Skeletal muscle satellite cell (primary cell): ENCODE measurements around the gene MYO1B.

Experiments
- H3K27me3 ChIP-seq: 2 replicates; pipeline ENCODE4 v1.7.0; 2013; ENCODE audit warnings: low read length; ENCODE audit not compliant: control insufficient read depth, insufficient read depth
- H3K36me3 ChIP-seq: 2 replicates; pipeline ENCODE4 v1.7.0; 2013; ENCODE audit warnings: mild to moderate bottlenecking, control low read depth, low read length; ENCODE audit not compliant: insufficient read depth
- H3K4me1 ChIP-seq: 2 replicates; pipeline ENCODE4 v1.7.0; 2013; ENCODE audit warnings: low read length; ENCODE audit not compliant: control insufficient read depth, insufficient read depth
- H3K4me2 ChIP-seq: 2 replicates; pipeline ENCODE4 v1.7.0; 2013; ENCODE audit warnings: mild to moderate bottlenecking, low read length
- H3K4me3 ChIP-seq: 2 replicates; pipeline ENCODE4 v1.7.0; 2013; ENCODE audit warnings: low read length
- H3K9ac ChIP-seq: 2 replicates; pipeline ENCODE4 v1.7.0; 2013; ENCODE audit warnings: mild to moderate bottlenecking, low read depth, low read length, moderate library complexity
- H3K9me3 ChIP-seq: replicated peaks from 2 replicates; pipeline ENCODE4 v1.7.0; 2013; ENCODE audit warnings: mild to moderate bottlenecking, control low read depth, low read length

Gene MYO1B

DNA sequence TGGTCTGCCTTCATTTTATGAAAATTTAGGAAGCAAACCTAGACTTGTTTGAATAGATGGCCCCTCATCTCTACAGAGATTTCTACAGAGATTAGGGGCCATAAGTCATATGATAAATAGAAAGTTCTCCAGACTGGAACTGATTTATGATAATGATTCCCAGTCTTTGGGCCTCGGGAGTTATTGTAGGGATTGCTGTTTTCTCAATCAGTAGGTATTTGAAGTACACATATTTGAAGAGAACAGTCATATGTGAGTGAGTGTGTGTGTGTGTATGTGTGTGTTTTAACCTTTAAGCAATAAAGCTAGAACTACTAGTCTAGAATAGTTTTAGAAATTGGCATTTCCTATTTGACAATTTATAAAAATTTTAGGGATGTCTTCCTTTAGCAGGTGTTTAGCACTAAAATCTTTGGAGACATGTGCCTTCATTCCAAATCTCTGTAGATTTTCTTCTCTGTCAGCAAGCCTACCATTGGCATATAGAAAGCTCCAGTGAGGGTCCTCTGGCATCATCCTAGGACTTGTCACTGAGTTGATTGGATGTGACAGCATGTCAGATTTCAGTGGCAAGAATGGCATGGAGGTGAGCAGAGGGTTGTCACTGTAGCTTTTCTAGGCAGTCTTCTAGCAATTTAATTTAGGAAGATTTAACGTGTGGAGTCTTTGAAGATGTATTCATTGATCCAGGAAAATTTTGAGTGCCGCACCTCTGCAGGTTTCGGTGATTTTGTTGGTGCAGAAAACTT lies 71.2 kb downstream of the MYO1B start:
- H3K9me3 ChIP-seq: no peaks in the 10 kb centered on the region
- no peak overlapping the region for H3K4me2 ChIP-seq
- no peaks in the 10 kb centered on the region for H3K36me3 ChIP-seq
- H3K9ac ChIP-seq: no peak overlapping the region
- peaks cover 47% of the 10 kb centered on the region for H3K4me1 ChIP-seq
- H3K27me3 ChIP-seq: no peaks in the 10 kb centered on the region
- H3K4me3 ChIP-seq: no peak overlapping the region

DNA sequence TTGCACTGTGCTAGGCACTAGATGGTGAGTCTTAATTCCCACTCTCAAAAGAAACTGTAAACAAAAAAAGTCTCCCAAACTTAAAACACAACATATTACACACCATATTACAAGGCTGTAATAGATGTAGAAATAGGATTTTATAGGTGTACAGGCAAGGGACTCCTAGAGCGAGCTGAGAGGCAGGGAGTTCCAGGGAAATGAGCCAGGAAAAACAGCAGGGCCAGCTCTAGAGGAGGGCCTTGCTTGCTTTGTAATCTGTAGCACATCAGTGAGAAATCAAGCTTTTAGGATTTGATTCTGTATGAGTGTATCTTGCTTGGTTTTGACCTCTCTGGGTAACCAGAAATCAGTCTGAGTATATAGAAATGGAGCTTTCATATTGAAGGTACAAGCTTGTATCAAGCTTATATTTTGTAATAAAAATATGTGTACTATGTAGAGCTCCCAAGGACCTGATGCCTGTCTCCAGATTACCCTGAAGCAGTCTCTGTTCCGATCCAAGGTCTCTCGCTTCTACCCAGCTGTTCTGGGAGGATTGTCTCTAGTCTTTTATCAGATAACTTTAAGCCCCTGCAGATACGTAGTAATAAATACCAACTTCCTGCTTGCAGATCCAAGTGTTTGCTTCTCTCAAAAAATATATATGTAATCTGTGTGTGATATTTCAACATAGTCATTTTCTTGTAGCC lies 73.0 kb downstream of the MYO1B start:
- H3K9me3 ChIP-seq: no peaks in the 10 kb centered on the region
- H3K27me3 ChIP-seq: no peaks in the 10 kb centered on the region
- H3K4me2 ChIP-seq: peak overlapping the region; percentile 63
- peaks cover 48% of the 10 kb centered on the region for H3K4me1 ChIP-seq
- H3K36me3 ChIP-seq: no peaks in the 10 kb centered on the region
- H3K4me3 ChIP-seq: no peak overlapping the region
- H3K9ac ChIP-seq: peak overlapping the region; percentile 31

DNA sequence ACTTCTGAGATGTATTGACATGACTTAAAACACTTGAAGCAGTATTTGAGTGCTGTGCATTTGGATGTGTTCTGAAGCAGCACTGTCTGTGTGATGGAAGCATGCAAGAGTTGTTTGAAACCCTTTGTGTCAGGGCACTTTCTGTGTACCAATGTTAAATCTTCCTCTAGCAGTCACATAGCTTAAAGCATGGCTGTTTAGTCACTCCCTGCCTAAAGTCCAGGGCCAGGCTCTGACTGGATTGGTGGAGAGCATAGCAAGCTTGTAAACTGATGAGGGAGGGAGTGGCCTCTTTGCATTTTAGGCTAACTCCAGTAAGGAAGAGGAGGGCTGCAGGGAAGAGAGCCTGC lies 73.5 kb downstream of the MYO1B start:
- peaks cover 48% of the 10 kb centered on the region for H3K4me1 ChIP-seq

DNA sequence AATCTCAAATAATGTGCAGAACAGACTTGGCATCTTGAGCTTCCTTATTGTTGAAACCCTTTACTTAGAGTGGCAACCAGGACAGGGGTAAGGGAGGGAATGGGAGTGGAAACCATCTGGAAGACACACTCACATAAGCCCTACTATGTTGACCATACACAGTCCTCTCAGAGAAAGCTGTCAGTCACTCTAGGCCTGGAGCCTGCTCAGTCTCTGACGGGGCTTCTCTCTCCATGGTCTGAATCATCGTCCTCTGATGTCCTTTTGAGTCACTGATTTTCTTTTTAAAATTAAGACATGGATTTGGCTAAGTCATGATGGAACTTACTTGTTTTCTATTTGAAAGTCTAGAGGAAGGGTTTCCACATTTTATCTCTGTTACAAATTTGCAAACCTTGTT lies 74.0 kb downstream of the MYO1B start:
- Histone ChIP-seq H3K27me3 (no peaks in the 10 kb centered on the region), H3K4me1 (peaks cover 48% of the 10 kb centered on the region), H3K4me2 (peak overlapping the region; percentile 63), H3K36me3 (no peaks in the 10 kb centered on the region), H3K9ac (peak overlapping the region; percentile 19), H3K9me3 (no peaks in the 10 kb centered on the region), H3K4me3 (no peak overlapping the region)

More for the DNA sequence above, 73.5 kb downstream of the MYO1B start:
- Histone ChIP-seq H3K4me2 (peak overlapping the region; percentile 63), H3K36me3 (no peaks in the 10 kb centered on the region), H3K9me3 (no peaks in the 10 kb centered on the region), H3K4me3 (no peak overlapping the region), H3K27me3 (no peaks in the 10 kb centered on the region), H3K9ac (peak overlapping the region; percentile 31)

DNA sequence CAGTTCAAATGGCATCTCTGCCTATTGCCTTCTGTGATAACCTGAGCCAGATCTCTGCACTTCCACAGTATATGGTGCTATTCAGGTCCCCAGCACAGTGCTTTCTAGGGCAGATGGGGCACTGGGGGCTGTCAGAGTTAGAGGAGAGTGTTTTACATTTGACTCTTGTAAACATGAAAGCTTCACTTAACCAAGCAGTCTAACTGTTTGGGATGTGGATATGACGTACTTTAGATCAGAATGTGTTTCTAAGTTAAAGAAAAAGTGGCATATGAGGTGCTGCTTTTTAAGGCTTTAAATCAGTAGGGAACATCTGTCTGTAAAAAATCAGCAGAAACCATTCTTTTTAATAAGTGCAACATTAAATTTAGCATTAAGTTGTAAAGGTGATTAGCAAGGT lies 75.7 kb downstream of the MYO1B start:
- Histone ChIP-seq H3K36me3 (no peaks in the 10 kb centered on the region), H3K4me2 (no peak overlapping the region), H3K9me3 (no peaks in the 10 kb centered on the region), H3K9ac (no peak overlapping the region), H3K27me3 (no peaks in the 10 kb centered on the region), H3K4me1 (peaks cover 51% of the 10 kb centered on the region), H3K4me3 (no peak overlapping the region)

DNA sequence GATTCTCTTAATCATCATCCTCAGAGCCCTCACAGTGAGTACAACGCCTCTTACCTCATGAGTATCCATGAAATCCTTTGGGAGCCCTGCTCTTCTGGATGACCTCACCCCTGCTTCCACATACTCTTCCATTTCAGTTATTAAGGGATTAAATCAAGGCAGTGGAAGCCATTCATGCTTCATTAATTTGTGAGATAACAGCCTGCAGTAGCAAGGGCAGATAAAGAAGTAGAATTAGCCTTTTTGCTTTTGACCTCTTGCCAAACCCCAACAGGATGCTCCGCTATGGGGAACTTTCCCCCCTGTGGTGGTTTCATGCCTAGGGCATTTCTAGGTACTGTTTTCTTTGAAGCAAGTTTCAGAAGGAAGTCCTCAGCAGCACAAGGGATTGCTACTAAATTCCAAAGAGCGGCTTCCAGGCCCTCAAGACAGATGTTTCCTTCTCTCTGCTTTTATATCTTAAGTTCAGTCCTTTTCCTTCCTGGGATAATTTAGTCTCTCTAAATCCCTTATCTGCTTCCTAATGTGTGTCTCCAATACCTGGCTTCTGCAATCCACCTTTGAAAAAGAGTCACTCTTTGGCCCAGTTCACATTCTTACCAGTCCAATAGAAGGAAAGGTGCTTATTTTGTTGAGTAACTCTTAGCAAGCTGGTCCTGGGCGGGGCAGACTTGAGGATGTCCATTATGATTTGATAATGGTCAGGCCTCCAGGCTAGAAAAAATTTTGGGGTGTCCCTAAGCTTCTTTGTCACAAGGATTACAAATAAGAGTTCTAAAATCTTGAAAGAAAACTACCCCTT lies 76.9 kb downstream of the MYO1B start:
- H3K4me1 ChIP-seq: peaks cover 52% of the 10 kb centered on the region
- no peak overlapping the region for H3K4me3 ChIP-seq
- no peak overlapping the region for H3K9ac ChIP-seq
- no peaks in the 10 kb centered on the region for H3K27me3 ChIP-seq
- H3K9me3 ChIP-seq: no peaks in the 10 kb centered on the region
- H3K4me2 ChIP-seq: peak overlapping the region; percentile 19
- H3K36me3 ChIP-seq: no peaks in the 10 kb centered on the region

DNA sequence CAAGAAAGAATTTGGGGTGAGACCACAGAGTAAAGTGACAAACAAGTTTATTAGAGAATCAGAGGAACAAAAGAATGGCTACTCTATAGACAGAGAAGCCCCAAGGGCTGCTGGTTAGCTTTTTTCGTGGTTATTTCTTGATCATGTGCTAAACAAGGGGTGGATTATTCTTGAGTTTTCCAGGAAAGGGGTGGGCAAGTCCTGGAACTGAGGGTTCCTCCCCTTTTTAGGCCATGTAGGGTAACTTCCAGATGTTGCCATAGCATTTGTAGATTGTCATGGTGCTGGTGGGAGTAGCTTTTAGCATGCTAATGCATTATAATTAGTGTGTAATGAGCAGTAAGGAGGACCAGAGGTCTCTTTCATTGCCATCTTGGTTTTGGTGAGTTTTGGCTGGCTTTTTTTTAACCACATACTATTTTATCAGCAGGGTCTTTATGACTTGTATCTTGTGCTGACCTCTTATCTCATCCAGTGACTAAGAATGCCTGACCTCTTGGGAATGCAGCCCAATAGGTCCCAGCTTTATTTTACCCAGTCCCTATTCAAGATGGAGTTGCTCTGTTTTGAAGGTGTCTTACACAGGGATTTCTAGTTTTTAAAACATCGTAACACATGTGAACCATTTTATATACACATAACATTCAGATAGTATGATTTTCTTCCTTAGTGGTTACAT lies 77.8 kb downstream of the MYO1B start:
- H3K4me3 ChIP-seq: no peak overlapping the region
- no peak overlapping the region for H3K9ac ChIP-seq
- no peak overlapping the region for H3K4me2 ChIP-seq
- no peaks in the 10 kb centered on the region for H3K36me3 ChIP-seq
- no peaks in the 10 kb centered on the region for H3K27me3 ChIP-seq
- no peaks in the 10 kb centered on the region for H3K9me3 ChIP-seq
- peaks cover 46% of the 10 kb centered on the region for H3K4me1 ChIP-seq

DNA sequence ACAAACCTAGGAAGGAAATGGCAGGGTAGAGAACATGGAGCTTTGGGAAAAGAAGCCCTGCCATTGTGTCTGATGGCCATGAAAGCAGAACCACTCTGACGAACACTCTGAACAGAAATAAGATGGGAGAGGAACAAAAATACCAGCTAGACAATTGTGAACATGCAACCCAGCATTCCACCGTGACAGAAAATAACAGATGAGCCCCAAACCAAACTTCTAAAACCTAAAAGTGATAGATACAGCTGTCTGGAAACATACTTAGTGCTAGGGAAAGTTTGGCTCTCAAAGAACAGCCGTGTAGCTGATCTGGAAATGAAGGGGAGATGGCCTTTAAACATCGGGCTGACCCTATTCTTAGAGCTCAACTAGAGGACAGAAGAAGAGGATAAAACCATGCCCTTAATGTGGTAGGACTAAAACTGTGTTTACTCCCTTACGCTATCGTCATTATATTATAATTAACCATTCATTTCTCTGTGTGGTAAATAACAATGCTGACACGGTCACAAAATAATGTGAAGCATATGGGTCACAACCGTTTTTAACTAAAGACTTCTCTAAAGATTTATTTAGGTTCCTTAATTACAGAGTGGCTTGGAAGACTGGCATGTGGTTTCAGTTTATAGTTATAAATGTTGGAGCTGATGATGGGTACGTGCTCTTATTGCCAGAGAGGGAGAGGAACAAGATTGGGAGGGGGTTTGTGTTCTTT lies 80.6 kb downstream of the MYO1B start:
- peaks cover 5% of the 10 kb centered on the region for H3K36me3 ChIP-seq
- no peak overlapping the region for H3K4me3 ChIP-seq
- no peaks in the 10 kb centered on the region for H3K9me3 ChIP-seq
- H3K9ac ChIP-seq: no peak overlapping the region
- peaks cover 19% of the 10 kb centered on the region for H3K4me1 ChIP-seq
- no peak overlapping the region for H3K4me2 ChIP-seq
- H3K27me3 ChIP-seq: no peaks in the 10 kb centered on the region

DNA sequence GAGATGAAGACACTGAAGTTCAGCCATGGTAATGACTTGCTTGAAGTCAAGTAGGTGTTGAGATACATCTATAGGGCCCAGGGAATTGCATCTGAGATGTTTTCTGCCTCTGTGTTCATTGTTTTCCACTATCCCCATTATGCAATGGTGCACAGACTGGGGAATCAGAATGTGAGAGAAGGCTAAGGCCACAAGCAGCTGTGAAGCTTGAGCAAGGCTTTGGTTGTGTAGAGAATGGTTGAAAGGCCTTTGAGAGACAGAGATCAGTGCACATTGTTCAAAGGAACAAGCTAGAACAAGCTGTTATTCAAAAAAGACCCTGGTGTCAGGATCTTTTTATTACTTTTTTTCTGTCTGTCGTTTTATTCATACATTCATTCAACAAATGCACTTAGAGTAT lies 82.3 kb downstream of the MYO1B start:
- H3K4me1 ChIP-seq: peaks cover 6% of the 10 kb centered on the region
- H3K9ac ChIP-seq: no peak overlapping the region
- H3K9me3 ChIP-seq: no peaks in the 10 kb centered on the region
- no peak overlapping the region for H3K4me2 ChIP-seq
- peaks cover 9% of the 10 kb centered on the region for H3K36me3 ChIP-seq
- no peak overlapping the region for H3K4me3 ChIP-seq
- no peaks in the 10 kb centered on the region for H3K27me3 ChIP-seq

DNA sequence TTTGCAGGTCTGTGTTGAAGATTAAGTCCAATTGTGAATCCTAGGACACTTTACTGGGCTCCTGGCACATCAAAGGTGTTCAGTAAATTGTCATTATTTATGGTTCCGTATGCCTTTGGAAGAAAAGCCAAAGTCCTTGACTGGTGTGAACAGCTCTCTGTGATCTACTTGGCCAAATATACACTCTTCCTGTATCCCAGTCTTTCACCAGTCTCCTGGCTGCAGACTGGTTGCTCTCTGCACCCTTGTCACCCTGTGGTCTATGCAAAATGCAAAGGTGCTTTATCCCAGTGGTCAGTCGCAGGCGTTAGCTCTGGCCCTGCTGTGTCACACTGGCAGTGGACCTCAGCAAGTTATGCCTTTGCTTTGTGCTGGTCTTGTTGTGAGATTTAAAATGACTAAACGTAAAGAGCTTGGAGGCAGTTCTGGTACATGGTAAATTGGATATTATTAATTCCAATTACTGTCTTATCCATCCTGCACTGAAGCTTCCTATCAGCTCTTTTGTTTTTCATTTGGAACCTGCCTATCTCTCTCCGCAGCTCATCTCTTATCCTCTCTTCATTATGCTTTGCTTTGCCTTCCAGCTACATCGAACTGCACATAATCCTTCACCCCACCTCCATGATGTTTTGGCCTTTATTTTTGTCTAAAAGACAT lies 83.1 kb downstream of the MYO1B start:
- Histone ChIP-seq H3K4me1 (peaks cover 14% of the 10 kb centered on the region), H3K4me2 (no peak overlapping the region), H3K9me3 (no peaks in the 10 kb centered on the region), H3K9ac (no peak overlapping the region), H3K4me3 (no peak overlapping the region), H3K27me3 (no peaks in the 10 kb centered on the region), H3K36me3 (peaks cover 9% of the 10 kb centered on the region)
